Activated CD4-positive, CD25-positive, alpha-beta regulatory T cell treated with anti-CD3 and anti-CD28 coated beads, Interleukin-2, amount 50 U/mL, for 24 hours (primary cell): ENCODE measurements around the gene PTRH1.
"Not testable (repeated sequence)": the region's sequence is repeated elsewhere in the genome, so short reads cannot be mapped to it uniquely, and the experiment has no call there.

Experiments
- ATAC-seq, 2 donors: fragments of 150-1000 bp; cut with Tn5 transposase; one replicate each; pipeline ENCODE4 v1.10.0; 2021; ENCODE audit warnings: mild to moderate bottlenecking in 1 of 2, moderate library complexity in 1 of 2

Gene PTRH1, protein sequence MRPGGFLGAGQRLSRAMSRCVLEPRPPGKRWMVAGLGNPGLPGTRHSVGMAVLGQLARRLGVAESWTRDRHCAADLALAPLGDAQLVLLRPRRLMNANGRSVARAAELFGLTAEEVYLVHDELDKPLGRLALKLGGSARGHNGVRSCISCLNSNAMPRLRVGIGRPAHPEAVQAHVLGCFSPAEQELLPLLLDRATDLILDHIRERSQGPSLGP

DNA sequence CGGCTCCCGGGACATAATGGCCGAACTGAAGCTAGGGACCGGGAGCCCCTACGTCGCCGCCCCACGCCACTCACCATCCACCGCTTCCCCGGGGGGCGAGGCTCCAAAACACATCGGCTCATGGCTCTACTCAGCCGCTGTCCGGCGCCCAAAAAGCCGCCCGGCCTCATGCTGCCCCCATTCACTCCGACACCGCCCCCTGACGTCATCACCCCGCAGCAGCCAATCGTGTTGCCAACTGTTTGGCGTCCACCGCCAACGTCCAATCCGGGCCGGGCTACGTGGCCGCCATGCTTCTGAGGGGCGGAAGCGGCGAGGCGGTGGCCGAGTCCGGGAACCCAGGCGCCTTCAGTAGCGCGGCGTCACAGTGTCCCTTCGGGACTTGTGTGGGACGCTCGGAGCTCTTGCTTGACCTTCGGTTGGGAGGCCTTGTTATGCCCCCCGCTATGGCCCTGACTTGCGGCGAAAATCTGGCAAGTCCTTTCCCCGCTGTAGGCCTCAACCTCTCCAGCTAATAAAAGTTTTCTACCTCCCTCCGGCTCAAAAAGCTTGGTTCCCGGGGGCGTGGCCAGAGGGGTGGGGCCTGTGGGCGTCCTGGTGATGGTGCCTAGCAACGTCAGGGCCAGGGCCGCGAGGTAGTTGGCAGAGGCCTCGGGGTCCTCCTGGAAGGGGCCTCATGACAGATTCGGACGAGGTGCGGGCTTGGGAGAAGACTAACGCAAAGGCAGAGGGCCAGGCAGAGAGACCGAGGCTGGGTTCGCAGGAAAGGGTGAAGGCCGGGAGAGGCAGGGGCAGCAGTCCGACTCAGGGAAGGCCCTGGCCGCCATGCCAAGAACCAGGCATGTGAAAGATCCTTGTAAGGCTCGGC is at the start of gene PTRH1, which contains the start of gene TTC16:
TSS of gene PTRH1 (minus strand) at position 194 of the 868 bp plus-strand sequence. CDS start at position 170, 24 bp downstream.
TSS of gene TTC16 (plus strand) at position 610 of the 868 bp plus-strand sequence. CDS start at position 677, 67 bp downstream.
- ATAC-seq: peak; percentile 96 to 97

DNA sequence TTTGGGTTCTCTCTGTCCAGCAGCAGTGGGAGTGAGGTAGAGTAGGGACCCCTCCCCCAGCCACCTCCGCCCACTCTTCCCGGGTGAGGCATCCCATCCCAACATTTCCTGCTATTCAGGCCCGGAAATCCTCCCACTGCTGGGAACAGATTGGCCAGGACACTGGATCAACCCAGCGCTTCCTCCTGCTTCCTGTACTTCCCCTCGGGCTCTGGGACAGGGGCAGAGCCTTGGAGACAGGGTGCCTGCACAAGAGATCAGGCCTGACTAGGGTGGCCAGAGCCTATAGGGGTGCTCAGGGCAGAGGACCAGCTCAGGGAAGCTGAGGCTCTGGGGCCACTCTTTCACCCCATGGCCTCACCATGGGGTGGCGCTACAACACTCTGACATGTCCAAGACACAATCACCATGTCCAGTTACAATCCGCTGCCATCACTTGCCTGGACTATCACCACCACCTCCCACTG is 48.5 kb upstream of the PTRH1 start:
- peak; percentile 35 to 60 for ATAC-seq

DNA sequence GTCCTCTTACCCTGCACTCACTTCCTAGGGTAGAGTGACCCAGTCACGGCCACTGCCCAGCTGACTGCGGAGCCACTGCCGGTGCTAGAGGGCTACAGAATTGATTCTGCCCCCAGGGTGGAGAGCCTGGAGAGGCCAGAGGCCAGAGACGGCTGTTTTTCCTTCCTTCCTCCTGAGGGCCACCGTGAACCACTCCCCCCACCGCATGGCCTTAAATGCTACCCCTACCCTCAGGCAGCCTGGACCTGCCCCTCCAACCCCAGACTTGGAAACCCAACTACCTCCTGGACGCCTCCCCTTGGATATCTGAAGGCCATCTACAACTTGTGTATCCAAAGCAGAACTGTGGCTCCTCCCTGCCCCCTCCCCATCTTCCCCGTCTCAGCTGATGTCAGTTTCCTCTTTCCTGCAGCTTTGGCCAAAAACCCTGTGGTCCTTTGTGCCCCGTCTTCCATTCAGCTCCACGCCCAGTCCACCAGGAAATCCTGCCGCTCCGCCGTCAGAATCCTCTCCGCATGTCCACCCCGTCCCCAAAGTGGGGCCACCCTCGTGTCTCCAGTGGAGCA is 46.7 kb upstream of the PTRH1 start:
- ATAC-seq: no peak

DNA sequence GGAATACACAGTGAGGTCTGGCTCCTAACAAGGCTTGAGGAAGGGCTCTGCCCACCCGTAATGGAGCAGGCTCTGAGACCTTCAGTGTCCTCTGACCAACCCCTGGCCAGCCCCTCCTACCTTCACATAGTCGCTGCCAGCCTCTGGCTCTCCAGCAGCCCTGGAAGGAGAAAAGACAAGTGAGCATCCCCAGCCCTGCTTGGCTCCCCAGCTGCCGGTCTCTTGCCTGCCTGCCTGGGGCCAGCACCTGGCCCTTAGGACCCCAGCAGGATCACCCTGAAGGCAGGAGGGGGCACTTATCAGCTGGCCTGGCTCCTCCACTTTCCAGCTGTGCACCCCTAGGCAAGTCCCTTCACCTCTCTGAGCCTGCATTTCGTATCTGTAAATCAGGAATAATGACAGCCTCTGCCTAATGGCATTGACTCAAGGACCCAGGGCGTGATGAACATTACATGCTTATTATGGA is 46.1 kb upstream of the PTRH1 start:
- no peak for ATAC-seq

DNA sequence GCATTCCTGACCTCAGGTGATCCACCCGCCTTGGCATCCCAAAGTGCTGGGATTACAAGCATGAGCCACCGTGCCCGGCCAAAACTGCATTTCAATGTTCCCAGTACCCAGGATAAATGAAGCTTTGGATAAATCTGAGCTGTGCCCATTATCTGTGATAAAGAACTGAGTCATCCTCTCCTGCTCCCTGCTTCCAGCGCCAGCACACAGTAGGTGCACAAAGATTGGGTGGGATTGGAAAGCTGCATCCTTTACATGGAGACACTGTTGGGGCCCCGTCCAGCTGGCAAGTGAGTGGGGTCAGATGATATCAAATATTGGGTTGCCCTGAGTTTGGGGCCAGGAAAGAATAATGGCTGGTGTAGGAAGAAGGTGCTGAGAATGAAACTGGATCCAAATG is 45.6 kb upstream of the PTRH1 start:
- ATAC-seq: no peak

DNA sequence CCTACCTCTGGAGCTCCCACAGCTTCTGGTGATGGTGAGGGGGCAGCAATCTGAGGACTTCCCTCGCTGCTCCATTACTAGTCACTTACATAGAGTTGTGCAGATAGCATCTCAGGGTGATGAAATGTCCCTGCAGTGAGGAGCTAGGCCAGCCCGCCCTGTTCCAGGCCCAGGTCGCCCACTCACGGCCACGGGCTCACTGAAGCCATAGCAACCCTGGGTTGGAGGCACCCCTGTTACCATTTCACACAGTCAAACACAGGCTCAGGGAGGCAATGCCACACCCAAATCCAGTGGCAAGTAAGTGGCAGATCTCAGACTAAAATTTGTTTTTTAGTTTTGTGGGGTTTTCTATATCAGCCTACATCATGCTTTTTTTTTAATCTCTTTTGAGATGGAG is 43.4 kb upstream of the PTRH1 start:
- no peak for ATAC-seq

DNA sequence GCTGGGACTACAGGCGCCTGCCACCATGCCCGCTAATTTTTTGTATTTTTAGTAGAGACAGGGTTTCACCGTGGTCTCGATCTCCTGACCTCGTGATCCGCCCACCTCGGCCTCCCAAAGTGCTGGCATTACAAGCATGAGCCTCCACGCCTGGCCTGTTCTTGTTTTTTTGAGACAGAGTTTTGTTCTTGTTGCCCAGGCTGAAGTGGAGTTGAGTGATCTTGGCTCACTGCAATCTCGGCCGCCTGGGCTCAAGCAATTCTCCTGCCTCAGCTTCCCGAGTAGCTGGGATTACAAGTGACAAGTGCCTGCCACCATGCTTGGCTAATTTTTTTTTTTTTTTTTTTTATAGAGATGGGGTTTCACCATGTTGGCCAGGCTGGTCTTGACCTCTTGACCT is 41.3 kb upstream of the PTRH1 start:
- ATAC-seq: not testable (repeated sequence)

DNA sequence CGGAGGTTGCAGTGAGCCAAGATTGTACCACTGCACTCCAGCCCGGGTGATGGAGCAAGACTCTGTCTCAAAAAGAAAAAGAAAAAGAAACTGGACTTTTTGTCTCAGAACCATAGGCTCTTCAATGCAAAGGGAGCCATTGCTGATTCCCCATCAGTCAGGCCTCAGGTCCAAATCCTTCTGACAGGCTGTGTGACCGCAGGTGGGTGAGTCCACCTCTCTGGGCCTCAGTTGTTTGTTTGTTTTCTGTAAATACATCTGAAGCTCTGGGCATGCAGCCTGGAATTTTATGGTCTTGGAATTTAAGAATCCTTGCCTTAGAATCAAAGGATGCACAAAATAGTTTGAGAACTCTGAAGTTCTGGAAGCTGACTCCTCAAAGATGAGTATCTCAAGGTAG is 40.8 kb upstream of the PTRH1 start:
- no peak for ATAC-seq

DNA sequence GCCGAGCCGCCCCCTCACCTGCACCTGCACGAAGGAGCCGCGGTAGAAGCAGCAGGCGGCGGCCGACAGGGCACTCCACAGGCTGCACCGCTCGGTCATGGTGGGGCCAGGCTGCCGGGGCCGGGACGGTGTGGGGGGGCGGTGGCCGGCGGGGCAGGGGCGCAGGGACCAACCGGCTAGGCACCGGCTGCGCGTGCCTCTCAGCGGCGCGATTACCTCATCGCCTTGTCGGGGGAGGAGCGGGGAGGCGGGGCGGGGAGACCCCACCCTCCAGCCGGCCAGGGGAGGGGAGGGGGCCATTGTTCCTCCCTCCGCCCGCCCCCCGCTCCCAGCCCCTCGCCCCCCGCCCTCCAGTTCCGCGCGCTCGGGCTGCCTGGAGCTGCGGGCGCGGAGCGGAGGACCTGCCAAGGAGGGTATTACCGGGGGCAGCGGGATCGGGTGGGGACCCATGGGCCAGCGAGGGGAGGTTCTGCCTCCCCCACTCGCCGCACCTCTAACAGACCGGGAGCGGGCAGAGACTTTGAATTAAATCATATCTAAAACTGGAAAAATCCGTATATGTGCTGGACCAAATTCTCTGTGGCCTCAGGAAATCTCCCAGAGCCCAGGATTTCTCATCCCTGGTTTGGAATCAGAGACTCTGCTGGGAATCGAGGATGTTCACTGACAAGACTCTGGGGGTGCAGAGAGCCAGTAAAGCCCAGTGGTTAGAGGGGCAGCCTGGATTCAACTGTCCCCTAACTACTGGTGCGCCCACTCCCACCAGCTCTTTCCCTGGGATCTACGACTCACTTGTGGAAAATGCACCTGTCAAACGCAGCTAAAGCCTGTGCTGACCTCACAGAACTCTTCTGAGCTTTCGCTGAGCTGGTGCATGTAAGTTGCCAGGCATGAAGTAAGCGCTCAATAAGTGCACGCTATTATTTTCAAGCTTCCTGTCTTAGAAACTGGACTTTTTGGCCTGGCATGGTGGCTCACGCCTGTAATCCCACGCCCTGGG is 39.9 kb upstream of the PTRH1 start:
- ATAC-seq: no peak

DNA sequence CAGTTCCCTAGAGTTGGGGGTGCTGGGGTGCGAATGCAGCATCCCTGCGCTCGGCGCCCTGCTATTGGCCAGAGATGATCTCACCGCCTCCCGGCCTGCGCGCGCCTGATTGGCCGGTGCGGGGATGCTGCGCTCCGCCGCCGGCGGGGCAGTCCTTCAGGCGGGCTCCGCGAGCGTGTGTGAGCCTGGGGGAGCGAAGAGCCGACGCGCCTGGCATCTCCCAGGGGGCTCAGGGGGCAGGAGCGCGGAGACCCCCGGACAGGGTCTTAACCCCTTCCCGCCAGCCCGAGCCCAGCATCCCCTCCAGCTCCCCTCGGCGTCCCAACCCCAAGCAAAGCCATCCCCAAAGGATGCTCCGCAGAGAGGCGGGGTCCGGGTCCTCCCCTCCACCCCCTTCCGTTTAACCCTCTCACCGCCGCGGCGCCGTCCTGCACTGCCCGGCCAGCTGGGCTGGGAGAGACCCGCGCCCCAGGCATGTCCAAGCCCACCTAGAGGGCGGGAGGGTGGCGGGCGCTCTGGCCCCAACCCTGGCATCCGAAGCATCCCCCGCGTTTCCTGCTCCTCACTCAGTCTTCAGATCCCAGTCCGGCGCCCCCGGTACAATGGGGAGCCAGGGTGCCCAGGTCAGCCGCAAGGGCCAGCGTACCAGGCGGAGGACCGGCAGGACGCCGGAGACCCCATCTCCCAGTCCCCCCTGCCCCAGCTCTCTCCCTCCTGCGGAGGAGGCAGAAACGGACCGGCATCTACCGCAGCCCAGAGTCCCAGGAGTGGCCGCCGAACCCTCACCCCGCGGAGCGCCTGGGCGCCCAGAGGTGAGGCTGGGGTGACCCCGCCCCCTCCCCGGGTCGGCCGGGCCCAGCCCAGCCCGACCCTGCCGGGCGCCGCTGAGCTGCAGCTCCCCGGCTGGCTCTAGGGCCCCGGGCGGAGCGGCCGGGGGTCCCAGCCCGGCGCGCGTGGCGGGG is 38.9 kb upstream of the PTRH1 start:
- no peak for ATAC-seq

DNA sequence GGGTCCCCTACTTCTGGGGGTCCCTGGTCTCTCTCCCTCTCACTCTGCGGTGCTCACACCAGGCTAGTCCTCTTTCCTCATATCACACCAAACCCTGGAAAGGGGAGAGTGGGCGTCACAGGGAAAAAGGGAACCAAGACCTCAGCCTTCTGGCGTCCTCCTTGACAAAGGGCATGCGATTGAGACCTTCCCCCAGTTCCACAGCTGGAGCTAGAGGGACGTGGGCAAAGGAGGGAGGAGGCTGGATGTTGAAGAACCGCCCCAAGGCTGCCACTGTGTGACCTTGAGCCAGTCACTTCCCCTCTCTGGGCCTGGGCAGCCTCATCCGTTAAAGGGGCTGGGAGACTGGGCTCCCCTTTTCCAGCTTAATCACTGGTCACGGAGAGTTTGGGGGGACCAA is 38.2 kb upstream of the PTRH1 start:
- no peak for ATAC-seq

DNA sequence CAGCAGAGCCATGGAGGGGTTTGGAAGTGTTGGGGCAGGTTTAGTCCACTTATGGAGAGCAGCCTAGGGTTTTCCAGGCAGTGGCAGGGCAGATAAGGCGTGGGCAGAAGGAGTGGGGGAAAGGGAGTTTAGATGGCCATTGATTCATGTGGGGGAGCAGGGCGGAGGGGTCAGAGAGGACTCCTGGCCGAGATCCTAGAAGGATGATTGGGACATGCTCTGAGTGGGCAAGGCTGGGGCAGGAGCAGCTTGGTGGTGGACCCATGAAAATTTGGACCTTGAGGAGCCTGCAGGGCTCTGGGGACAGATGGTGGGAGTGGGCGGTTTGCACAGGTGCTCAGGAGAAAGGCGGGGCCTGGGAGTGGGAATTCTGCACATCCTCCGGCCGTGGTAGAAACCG is 37.7 kb upstream of the PTRH1 start:
- no peak for ATAC-seq

DNA sequence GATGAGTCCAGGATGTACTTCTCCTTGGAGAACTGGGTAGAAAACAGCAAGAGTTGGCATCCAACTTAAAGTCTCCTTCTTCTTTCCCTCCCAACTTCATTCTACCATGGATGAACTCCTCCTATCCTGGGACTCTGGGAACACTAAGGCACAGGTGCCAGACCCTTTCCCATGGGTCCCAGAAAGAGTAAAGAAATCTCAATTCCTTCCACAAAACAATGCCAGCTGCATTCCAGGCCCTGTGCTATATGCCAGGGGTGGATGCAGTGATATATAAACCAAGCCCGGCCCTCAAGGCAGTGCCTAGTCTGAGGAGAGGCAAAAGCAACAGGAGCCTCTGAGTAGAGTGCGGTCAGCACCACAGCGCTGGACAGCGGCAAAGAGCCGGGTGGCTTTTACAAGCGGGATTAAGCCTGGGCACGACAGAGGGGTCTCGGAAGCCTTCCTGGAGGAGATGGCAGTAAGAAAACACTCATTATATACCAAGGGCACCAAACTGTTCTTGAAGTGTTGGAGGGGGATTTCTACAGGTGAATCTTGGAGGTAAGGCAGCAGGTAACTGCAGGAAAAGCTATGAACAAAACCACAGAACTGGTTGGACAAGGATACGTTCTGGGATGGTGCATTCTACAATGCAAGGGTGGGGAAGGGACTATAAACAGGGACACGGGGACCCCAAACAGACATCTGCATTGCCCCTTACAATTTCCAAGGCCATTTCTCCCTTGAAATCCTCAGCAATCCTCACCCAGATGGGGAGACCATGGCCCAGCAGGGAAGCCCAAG is 36.0 kb upstream of the PTRH1 start:
- ATAC-seq: no peak

DNA sequence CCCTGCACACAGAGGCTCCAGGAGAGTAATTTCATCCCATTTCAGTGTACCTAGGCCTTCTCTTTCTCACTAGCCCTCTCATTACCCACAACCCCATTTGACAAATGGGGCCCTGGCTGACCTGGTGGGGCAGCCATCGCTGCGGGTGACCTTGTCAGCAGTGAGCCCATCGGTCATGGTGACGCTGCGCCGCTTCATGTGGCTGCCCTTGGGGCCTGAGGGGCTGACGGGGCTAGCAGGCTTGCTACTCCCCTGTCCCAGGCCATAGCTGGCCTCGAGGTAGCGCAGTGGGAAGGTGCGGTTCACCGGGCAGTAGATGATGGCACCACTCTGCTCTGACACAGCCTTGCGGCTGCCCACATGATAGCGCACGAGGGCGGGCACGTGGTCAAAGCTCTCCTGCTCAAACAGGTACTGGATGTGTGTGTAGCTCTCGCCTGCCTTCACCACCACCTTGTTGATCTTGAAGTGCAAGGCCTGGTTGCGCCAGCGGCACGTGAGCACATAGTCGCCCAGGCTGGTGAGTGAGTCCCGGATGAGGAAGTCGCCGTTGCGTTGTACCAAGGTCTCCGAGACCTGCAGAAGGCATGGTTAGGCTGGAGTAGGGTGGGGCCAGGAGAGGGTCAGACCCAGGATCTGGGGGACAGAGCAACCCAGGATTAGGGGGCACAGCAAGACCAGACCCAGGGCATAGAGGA is 33.8 kb upstream of the PTRH1 start:
- ATAC-seq: no peak

DNA sequence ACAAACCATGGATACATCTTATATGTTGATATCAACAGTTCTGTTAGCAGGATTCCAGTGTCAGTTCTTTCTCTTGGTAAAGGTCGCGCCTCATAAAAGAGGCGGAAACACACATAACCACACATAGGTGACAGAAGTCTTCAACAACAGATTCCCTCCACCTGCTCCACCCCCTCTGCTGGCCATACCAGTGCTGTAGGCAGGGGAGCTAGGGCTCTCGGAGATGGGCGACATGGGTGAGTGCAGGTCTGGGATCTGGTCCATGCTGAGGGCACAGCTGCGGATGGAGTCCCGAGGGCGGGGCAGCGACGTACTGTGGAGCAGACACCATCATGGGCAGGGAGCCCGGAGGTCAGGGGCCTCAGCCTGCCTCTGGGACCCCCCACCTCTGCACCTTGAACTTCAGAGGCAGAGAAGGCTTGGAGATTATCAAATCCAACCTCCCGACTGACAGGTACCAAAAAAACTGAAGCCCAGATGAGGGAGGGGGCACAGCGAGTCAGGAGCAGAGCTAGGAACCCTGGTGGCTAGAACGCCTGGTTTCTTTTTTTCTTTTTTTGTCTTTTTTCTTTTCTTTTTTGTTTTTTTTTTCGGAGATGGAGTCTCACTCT is 31.6 kb upstream of the PTRH1 start:
- ATAC-seq: no peak

DNA sequence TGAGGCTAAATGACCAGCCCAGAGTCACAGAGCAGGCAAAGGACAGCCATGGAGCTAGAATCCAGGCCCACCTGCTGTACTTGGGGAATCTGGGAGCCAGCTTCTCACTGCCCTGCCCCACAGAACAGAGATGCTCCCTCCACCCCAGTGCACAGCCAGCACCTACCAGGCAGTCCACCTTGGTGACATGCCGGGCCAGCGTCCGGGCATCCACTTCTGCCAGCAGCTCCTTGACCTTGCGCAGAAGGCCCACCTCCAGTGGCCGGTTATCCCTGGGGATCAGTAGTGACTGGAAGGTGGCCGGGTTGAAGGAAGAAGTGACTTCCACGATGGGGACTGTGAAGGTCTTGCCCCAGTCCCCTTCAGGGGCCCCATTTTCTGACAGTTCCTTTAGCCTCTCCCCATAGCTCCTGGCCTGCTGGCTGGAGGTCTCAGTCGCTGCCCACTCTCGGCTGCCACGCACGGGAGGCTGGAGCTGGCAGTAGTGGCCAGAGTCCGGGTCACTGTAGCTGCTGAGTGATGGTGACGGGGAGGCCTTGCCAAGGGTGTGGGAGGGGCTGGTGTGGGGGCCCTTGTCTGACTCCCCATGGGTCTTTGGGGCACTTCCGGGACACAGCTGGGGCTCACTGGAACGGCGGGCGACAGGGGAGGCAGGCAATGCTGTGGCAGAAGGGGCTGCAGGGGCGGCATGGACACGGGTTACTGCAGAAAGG is 29.1 kb upstream of the PTRH1 start:
- no peak for ATAC-seq

DNA sequence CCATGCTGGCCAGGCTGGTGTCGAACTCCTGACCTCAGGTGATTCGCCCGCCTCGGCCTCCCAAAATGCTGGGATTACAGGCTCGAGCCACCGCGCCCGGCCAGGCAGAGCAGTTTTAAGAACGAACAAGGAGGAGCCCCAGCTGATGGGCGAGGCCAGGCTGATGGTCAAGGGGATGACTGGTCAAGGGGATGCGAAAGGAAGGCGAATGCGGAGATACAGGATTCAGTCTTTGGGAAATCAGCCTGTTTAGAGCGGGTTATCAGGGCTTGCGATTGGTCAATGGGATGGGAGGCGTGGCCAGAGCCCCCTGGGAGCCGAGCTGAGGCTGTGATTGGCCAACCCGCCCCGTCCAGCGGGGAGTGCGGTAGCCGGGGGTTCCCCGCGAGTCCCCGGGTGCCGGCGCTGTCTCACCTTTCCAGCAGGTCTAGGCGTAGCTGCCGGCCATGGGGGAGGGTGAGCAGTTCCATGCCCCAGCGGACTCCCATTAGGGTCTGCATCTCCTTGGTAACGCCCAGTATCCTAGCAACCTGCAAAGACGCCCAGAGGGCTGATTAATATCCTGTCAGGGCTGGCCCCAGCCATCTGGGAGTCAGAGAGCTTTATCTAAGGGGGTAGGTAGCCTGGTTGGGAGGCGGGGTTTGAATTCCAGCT is 27.1 kb upstream of the PTRH1 start:
- no peak for ATAC-seq
